K562 (cell line): ENCODE results near the gene GRIK3. TPM values are rescaled to one million over a fixed set of nuclear protein-coding genes. Genes with fewer than 3 reads are reported as not detected.
A peak's percentile ranks its signal among the peaks of the same experiment; 100 is the strongest.

ENCODE experiments used
- ATAC-seq: fragments of 200-7000 bp; cut with Tn5 transposase; 3 replicates; pipeline ENCODE4 v1.9.1; 2020; ENCODE audit warnings: moderate library complexity
- BruUV-seq: library from RNA; stranded (reverse); fragments of 400-500 nt; replicated peaks from 2 replicates; lab custom pipeline; 2021; lab: Mats Ljungman, UMichigan
- CTCF ChIA-PET: fragments of 300-600 bp; formaldehyde crosslinking; extraction: SDS; loops from one replicate; lab custom pipeline; 2021; ENCODE audit warnings: low intra/inter-chr PET ratio; lab: Yijun Ruan, JAX
- POLR2A ChIA-PET: fragments of 300-600, 350-650 bp; sonication (Branson Sonifier 250); formaldehyde crosslinking; extraction: SDS; loops from one replicate; lab custom pipeline; 2021; ENCODE audit warnings: antibody characterized with exemption, inconsistent platforms; lab: Yijun Ruan, JAX
- DNase-seq, 4 experiments: peaks; one replicate each; pipeline versions ENCODE4 v3.0.0 to v3.0.0-alpha.2; 2011 to 2018; ENCODE audit warnings: low spot score in 3 of 4, mixed read lengths in 3 of 4; ENCODE audit errors: extremely low read depth in 1 of 4
- FAIRE-seq: peaks from 2 replicates; lab custom pipeline; 2011; peaks lifted over from hg19 to GRCh38; lab: Jason Lieb, UNC
- H2AFZ ChIP-seq: 2 replicates; pipeline ENCODE4 v1.6.0; 2011; ENCODE audit warnings: low read depth, low read length, control low read depth, inconsistent platforms
- H3K27ac ChIP-seq: fragments of 200-600 bp; 3 replicates; pipeline ENCODE4 v1.8.0; 2011; ENCODE audit warnings: low read depth, mild to moderate bottlenecking, control low read depth, inconsistent platforms, low read length, moderate library complexity, mixed read lengths; ENCODE audit errors: extremely low read depth
- H3K27me3 ChIP-seq, 2 experiments: fragments of 300-600 bp in 1 of 2; 2 replicates in 1 of 2; 3 replicates in 1 of 2; pipeline versions ENCODE4 v1.6.0 to v1.8.0; 2011; ENCODE audit warnings: inconsistent platforms in 2 of 2, low read length in 2 of 2, mild to moderate bottlenecking in 1 of 2, mixed read lengths in 1 of 2, moderate library complexity in 1 of 2; ENCODE audit not compliant: control insufficient read depth in 2 of 2, insufficient read depth in 2 of 2
- H3K36me3 ChIP-seq: fragments of 300-600 bp; 3 replicates; pipeline ENCODE4 v1.8.0; 2011; ENCODE audit warnings: mild to moderate bottlenecking, low read length, inconsistent platforms; ENCODE audit not compliant: control insufficient read depth, insufficient read depth
- H3K4me1 ChIP-seq, 2 experiments: fragments of 200-600 bp in 1 of 2; replicated peaks in 1 of 2; 2 replicates in 1 of 2; 3 replicates in 1 of 2; pipeline versions ENCODE4 v1.5.1 to v1.8.0; 2011; ENCODE audit warnings: inconsistent platforms in 2 of 2, low read length in 2 of 2, mild to moderate bottlenecking in 1 of 2, mixed read lengths in 1 of 2, moderate library complexity in 1 of 2; ENCODE audit not compliant: control insufficient read depth in 2 of 2, insufficient read depth in 2 of 2
- H3K4me2 ChIP-seq: 2 replicates; pipeline ENCODE4 v1.6.1; 2011; ENCODE audit warnings: low read length, control low read depth, inconsistent platforms, mixed read lengths; ENCODE audit not compliant: insufficient read depth
- H3K4me3 ChIP-seq: fragments of 200-600 bp; sonication (generic), shearing (Covaris generic); 2 replicates; pipeline ENCODE4 v1.5.1; 2016; ENCODE audit warnings: control low read depth, inconsistent platforms
- H3K79me2 ChIP-seq: fragments of 200-600 bp; 3 replicates; pipeline ENCODE4 v1.8.0; 2011; ENCODE audit warnings: low read length, inconsistent platforms; ENCODE audit not compliant: control insufficient read depth, insufficient read depth
- H3K9ac ChIP-seq, 2 experiments: 2 replicates each; pipeline versions ENCODE4 v1.6.0 to v1.6.1; 2011; ENCODE audit warnings: low read depth in 2 of 2, low read length in 2 of 2, control low read depth in 1 of 2, inconsistent platforms in 1 of 2, mild to moderate bottlenecking in 1 of 2, mixed read lengths in 1 of 2; ENCODE audit not compliant: insufficient read depth in 1 of 2
- H3K9me1 ChIP-seq: one replicate; pipeline ENCODE4 v1.6.0; 2011; ENCODE audit warnings: inconsistent platforms, mild to moderate bottlenecking, low read length, moderate library complexity; ENCODE audit not compliant: control insufficient read depth, insufficient read depth
- H3K9me3 ChIP-seq: replicated peaks from 2 replicates; pipeline ENCODE4 v1.5.1; 2011; ENCODE audit warnings: low read depth, low read length, inconsistent platforms; ENCODE audit not compliant: control insufficient read depth, insufficient read depth
- H4K20me1 ChIP-seq: replicated peaks from 2 replicates; pipeline ENCODE4 v1.6.1; 2011; ENCODE audit warnings: low read length, inconsistent platforms, mixed read lengths; ENCODE audit not compliant: control insufficient read depth, insufficient read depth
- EP400 ChIP-seq: fragments of 450-650 bp; IDR thresholded peaks from 2 replicates; pipeline ENCODE4 v1.6.1; 2017; ENCODE audit warnings: antibody characterized with exemption, mild to moderate bottlenecking, moderate library complexity
- GMEB1 ChIP-seq: fragments of 250-450 bp; sonication (Bioruptor Pico); IDR thresholded peaks from 2 replicates; pipeline ENCODE4 v1.4.0; 2020; ENCODE audit warnings: mild to moderate bottlenecking
- HDAC3 ChIP-seq: fragments of 450-650 bp; IDR thresholded peaks from 2 replicates; pipeline ENCODE4 v1.6.1; 2018; ENCODE audit warnings: borderline replicate concordance, mild to moderate bottlenecking, moderate library complexity; ENCODE audit not compliant: partially characterized antibody
- HNRNPLL ChIP-seq: fragments of 200-400 bp; formaldehyde crosslinking; IDR thresholded peaks from 2 replicates; pipeline ENCODE4 v1.6.1; 2017; ENCODE audit warnings: low read length, low read depth, mild to moderate bottlenecking; ENCODE audit not compliant: poor library complexity, severe bottlenecking
- MIER1 ChIP-seq: fragments of 450-650 bp; IDR thresholded peaks from 2 replicates; pipeline ENCODE4 v1.6.1; 2016; ENCODE audit warnings: antibody characterized with exemption, mild to moderate bottlenecking, low read depth
- PRMT5 ChIP-seq: sonication (generic); formaldehyde crosslinking; IDR thresholded peaks from 2 replicates; pipeline ENCODE4 v1.5.0; 2020; ENCODE audit warnings: missing genetic modification reagents
- RB1 ChIP-seq: fragments of 450-650 bp; IDR thresholded peaks from 2 replicates; pipeline ENCODE4 v1.6.1; 2017; ENCODE audit warnings: low read depth, mild to moderate bottlenecking
- RFX7 ChIP-seq: fragments of 250-450 bp; sonication (Bioruptor Pico); IDR thresholded peaks from 2 replicates; pipeline ENCODE4 v1.5.1; 2021; ENCODE audit warnings: mild to moderate bottlenecking
- TRIM24 ChIP-seq, 2 experiments: fragments of 450-650 bp; IDR thresholded peaks; 2 replicates each; pipeline ENCODE4 v1.6.1; 2016
- ZBTB17 ChIP-seq: fragments of 450-650 bp; formaldehyde crosslinking; IDR thresholded peaks from 2 replicates; pipeline ENCODE4 v1.4.0; 2020; ENCODE audit warnings: mild to moderate bottlenecking
- ZBTB33 ChIP-seq: sonication (generic); formaldehyde crosslinking; IDR thresholded peaks from 2 replicates; pipeline ENCODE4 v1.8.1; 2023; ENCODE audit warnings: mild to moderate bottlenecking, missing genetic modification reagents
- ZBTB49 ChIP-seq: sonication (generic); formaldehyde crosslinking; IDR thresholded peaks from 2 replicates; pipeline ENCODE4 v1.8.0; 2022; ENCODE audit warnings: missing genetic modification reagents, mild to moderate bottlenecking, borderline replicate concordance
- ZNF384 ChIP-seq: IDR thresholded peaks from 2 replicates; pipeline ENCODE4 v1.6.1; 2012; ENCODE audit warnings: low read depth, low read length, improper control_type of control experiment
- WGBS: fragments of 100-300 bp; shearing (Covaris generic); methylation state at CpG from one replicate; pipeline ENCODE4 v1.1.6; 2016; ENCODE audit warnings: low coverage, mixed read lengths; ENCODE audit not compliant: insufficient coverage; ENCODE audit errors: missing lambda C conversion rate; 5-methylcytosine and 5-hydroxymethylcytosine counted together
- in situ Hi-C: fragments of 300-500 bp; cut with MboI; formaldehyde crosslinking; loops from 4 replicates; pipeline ENCODE4 v1.15.0; 2018; ENCODE audit warnings: inconsistent platforms, mixed read lengths
- intact Hi-C: fragments of 100-400 bp; cut with micrococcal nuclease; formaldehyde crosslinking; loops from 2 replicates; pipeline ENCODE4 v1.14.2; 2022
- polyA plus RNA-seq, 8 experiments: library from polyadenylated mRNA; depleted of rRNA in 4 of 8; stranded (reverse) in 5 of 8; unstranded in 3 of 8; fragments of >200 nt; fragmentation: Nextera tagmentation in 2 of 8; fragmentation: Illumina TruSeq in 1 of 8; extraction: Ambion mirVana in 2 of 8; extraction: Trizol in 1 of 8; gene quantifications; 2 replicates each; pipeline versions ENCODE4 v1.2.1 to v1.2.3, GENCODE V29; 2011 to 2014; ENCODE audit warnings: inconsistent platforms in 1 of 8, missing spikeins in 1 of 8
- total RNA-seq, 7 experiments: library from RNA; depleted of rRNA in 6 of 7; stranded (reverse); fragments of >200 nt in 6 of 7; fragmentation: Illumina TruSeq in 2 of 7; extraction: Trizol in 2 of 7; gene quantifications; 2 replicates each; pipeline versions ENCODE4 v1.2.1 to v1.2.3, GENCODE V29; 2011 to 2021; ENCODE audit warnings: low replicate concordance in 1 of 7
- TF ChIP-seq, protein P1 (sequence below): sonication (generic); formaldehyde crosslinking; IDR thresholded peaks from 2 replicates; pipeline ENCODE4 v1.8.1; 2023; ENCODE audit warnings: mild to moderate bottlenecking, missing genetic modification reagents

The GRIK3 gene
- total and polyA plus RNA-seq, 9 of the 15 experiments (the other 6 are each of a cell fraction or from before 2014, with no cell fraction given), result not detected

DNA sequence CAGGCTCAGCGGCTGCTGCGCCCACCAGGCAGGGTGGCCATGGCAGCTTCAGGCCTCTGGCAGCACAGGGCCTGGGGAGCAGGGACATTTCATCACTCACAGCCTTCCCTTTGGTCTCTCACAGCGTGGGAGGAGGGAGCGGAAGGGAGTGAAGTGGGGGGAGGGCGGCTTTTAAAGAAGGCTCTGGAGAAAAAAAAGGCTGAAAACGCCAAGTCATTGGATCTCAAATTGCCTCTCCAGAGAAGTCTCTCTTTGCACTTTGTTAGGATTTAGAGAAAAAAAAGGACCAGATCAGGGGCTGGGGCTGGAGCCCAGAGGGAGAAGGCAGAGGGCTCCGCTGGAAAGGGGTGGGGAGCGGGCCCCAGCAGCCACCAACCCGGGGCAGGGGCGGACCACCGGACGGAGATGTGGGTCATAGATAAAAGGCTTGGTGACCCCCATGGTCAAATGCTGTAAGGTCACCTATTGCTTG, 209.9 kb downstream of the GRIK3 start (continued):
- peak; percentile 35; the same call in 1 of the 2 replicates for TF ChIP-seq EP400
- TF ChIP-seq, all 486 proteins: peak for 48

GRCh38 chr1:36822648-36823047, 211.7 kb downstream of the GRIK3 start:
- no TSS peak for BruUV-seq
- Histone ChIP-seq H3K9me3 (no peaks in the 10 kb centered on the region), H3K4me1 (peaks cover 10 to 15% of the 10 kb centered on the region in 2 experiments; a peak in 4 of 5 replicates), H3K9ac (no peak overlapping the region), H3K27me3 (peaks cover 5 to 16% of the 10 kb centered on the region in 2 experiments; a peak in 2 of 5 replicates), H3K79me2 (no peaks in the 10 kb centered on the region), H4K20me1 (peaks cover 2% of the 10 kb centered on the region; the same call in 1 of the 2 replicates), H3K4me2 (no peak overlapping the region), H2AFZ (no peak overlapping the region), H3K27ac (no peak overlapping the region), H3K36me3 (no peaks in the 10 kb centered on the region), H3K4me3 (no peak overlapping the region), H3K9me1 (no peaks in the 10 kb centered on the region)
- in situ Hi-C loops (no loop called here), intact Hi-C loops (no loop called here)
- 6% methylated on average over 2 of the region's 2 CpGs for WGBS
- ATAC-seq, result no peak
- CTCF ChIA-PET, result no interaction called here
- POLR2A ChIA-PET, result interaction anchor here (0.7 to 1.3 kb wide), 3 partner anchors 12 to 1296 kb away, joined by 3 read pairs; no protein-coding TSS in a partner anchor
- no peak for DNase-seq
- no peak for FAIRE-seq
- no peak for TF ChIP-seq ZNF384
- TF ChIP-seq HNRNPLL, result no peak
- no peak for TF ChIP-seq RB1
- no peak for TF ChIP-seq GMEB1
- TF ChIP-seq MIER1, result no peak
- TF ChIP-seq ZBTB49 (CRISPR knock-in tag), result no peak
- TF ChIP-seq HDAC3, result no peak
- TF ChIP-seq RFX7 (CRISPR knock-in tag), result no peak
- TF ChIP-seq TRIM24 (IDR thresholded peaks at IDR 0.05), result no peak
- no peak for TF ChIP-seq PRMT5 (CRISPR knock-in tag)
- TF ChIP-seq ZBTB33 (CRISPR knock-in tag), result no peak
- no peak for TF ChIP-seq ZBTB17 (CRISPR knock-in tag)
- TF ChIP-seq, protein P1, sequence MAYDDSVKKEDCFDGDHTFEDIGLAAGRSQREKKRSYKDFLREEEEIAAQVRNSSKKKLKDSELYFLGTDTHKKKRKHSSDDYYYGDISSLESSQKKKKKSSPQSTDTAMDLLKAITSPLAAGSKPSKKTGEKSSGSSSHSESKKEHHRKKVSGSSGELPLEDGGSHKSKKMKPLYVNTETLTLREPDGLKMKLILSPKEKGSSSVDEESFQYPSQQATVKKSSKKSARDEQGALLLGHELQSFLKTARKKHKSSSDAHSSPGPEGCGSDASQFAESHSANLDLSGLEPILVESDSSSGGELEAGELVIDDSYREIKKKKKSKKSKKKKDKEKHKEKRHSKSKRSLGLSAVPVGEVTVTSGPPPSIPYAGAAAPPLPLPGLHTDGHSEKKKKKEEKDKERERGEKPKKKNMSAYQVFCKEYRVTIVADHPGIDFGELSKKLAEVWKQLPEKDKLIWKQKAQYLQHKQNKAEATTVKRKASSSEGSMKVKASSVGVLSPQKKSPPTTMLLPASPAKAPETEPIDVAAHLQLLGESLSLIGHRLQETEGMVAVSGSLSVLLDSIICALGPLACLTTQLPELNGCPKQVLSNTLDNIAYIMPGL, result no peak
